Activated naive CD4-positive, alpha-beta T cell treated with anti-CD3 and anti-CD28 coated beads, Interleukin-2, amount 50 U/mL, for 16 hours (primary cell): ENCODE data around the gene ZNF559.

Source experiments
- DNase-seq: peaks from one replicate; pipeline ENCODE4 v3.0.0-alpha.2; 2020

ZNF559 gene

GRCh38 chr19:9354651-9355050 is 30.7 kb downstream of the ZNF559 start:
- no peak for DNase-seq

DNA sequence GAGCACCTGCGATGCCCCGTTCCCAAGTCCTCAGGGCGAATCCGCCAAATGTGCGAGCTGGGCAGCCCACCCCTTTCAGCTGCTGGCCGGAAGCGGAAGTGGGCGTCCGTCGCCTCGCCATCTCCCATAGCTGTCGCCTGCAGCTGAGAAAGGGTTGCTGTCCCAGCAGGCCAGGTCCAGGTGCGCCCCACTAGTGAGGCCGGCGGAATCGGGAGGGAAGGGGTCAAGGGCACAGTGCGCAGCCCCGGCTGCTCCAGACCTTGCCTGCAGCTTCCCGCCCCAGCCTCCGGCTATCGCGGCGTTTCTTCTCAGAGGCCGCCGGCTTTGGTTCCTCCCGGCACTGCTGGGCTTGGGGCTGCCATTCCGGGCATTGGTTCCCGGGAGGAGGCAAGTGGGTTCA is 38.9 kb downstream of the ZNF559 start, which contains the start of gene ZNF177:
TSS of gene ZNF177 (plus strand) at position 109 of the 400 bp plus-strand sequence. CDS start 15,299 bp downstream, outside the sequence.
- no peak for DNase-seq

GRCh38 chr19:9370738-9371619 is 47.0 kb downstream of the ZNF559 start:
- DNase-seq, result no peak

DNA sequence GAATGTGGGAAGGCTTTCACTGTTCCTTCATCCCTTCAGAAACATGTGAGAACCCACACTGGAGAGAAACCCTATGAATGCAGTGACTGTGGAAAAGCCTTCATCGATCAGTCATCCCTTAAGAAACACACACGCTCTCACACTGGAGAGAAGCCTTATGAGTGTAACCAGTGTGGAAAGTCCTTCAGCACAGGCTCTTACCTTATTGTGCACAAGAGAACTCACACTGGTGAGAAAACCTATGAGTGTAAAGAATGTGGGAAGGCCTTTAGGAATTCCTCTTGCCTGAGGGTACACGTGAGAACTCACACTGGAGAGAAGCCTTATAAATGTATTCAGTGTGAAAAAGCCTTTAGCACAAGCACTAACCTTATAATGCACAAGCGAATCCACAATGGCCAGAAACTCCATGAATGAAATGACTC is 57.4 kb downstream of the ZNF559 start:
- no peak for DNase-seq
